Caco-2 (cell line): ENCODE measurements around the gene RAP1GDS1. TPM values are rescaled to one million over a fixed set of nuclear protein-coding genes. Genes with fewer than 3 reads are reported as not detected.
"Not testable (repeated sequence)": the region's sequence is repeated elsewhere in the genome, so short reads cannot be mapped to it uniquely, and the experiment has no call there.

Source experiments
- BruUV-seq: library from RNA; stranded (reverse); fragments of 400-500 nt; replicated peaks from 2 replicates; lab custom pipeline; 2021; lab: Mats Ljungman, UMichigan
- CTCF ChIA-PET: fragments of 300-600 bp; sonication (Branson Sonifier 250); formaldehyde crosslinking; loops from one replicate; lab custom pipeline; 2022; ENCODE audit warnings: antibody characterized with exemption; lab: Charles Lee
- POLR2A ChIA-PET: fragments of 300-600 bp; sonication (Branson Sonifier 250); formaldehyde crosslinking; loops from one replicate; lab custom pipeline; 2022; ENCODE audit warnings: antibody characterized with exemption; lab: Charles Lee
- DNase-seq, 2 experiments: peaks; one replicate each; pipeline versions ENCODE4 v3.0.0 to v3.0.0-alpha.2; 2020 to 2022
- H3K27me3 ChIP-seq: replicated peaks from 2 replicates; pipeline ENCODE4 v1.6.0; 2011; ENCODE audit warnings: low read length; ENCODE audit not compliant: control insufficient read depth, insufficient read depth
- H3K36me3 ChIP-seq: 2 replicates; pipeline ENCODE4 v1.5.1; 2011; ENCODE audit warnings: low read length; ENCODE audit not compliant: control insufficient read depth, insufficient read depth
- H3K4me1 ChIP-seq: fragments of 250-450 bp; sonication (Bioruptor Pico); 2 replicates; pipeline ENCODE4 v1.5.1; 2020; ENCODE audit warnings: mild to moderate bottlenecking
- H3K4me3 ChIP-seq: 2 replicates; pipeline ENCODE4 v1.5.1; 2011; ENCODE audit warnings: low read depth, mild to moderate bottlenecking, control low read depth, low read length
- H3K9me3 ChIP-seq: fragments of 250-450 bp; sonication (Bioruptor Pico); 2 replicates; pipeline ENCODE4 v1.5.1; 2020; ENCODE audit warnings: mild to moderate bottlenecking, moderate library complexity
- H3K27ac Mint-ChIP-seq: one replicate; pipeline ENCODE4 v1.8.0; 2022; ENCODE audit warnings: mixed read lengths; ENCODE audit not compliant: unreplicated experiment
- H3K27me3 Mint-ChIP-seq: one replicate; pipeline ENCODE4 v1.8.0; 2022; ENCODE audit warnings: mixed read lengths; ENCODE audit not compliant: insufficient read depth, unreplicated experiment
- H3K36me3 Mint-ChIP-seq: one replicate; pipeline ENCODE4 v1.8.0; 2022; ENCODE audit warnings: mild to moderate bottlenecking, mixed read lengths; ENCODE audit not compliant: insufficient read depth, unreplicated experiment
- H3K4me1 Mint-ChIP-seq: one replicate; pipeline ENCODE4 v1.8.0; 2022; ENCODE audit warnings: low read depth, mixed read lengths; ENCODE audit not compliant: unreplicated experiment
- H3K4me3 Mint-ChIP-seq: one replicate; pipeline ENCODE4 v1.8.0; 2022; ENCODE audit warnings: mild to moderate bottlenecking, moderate library complexity, mixed read lengths; ENCODE audit not compliant: unreplicated experiment
- H3K9me3 Mint-ChIP-seq: one replicate; pipeline ENCODE4 v1.8.0; 2022; ENCODE audit warnings: mixed read lengths; ENCODE audit not compliant: unreplicated experiment
- CTCF ChIP-seq, 2 experiments: fragments of 200-600 bp in 1 of 2; IDR thresholded peaks; 1 replicate in 1 of 2; 2 replicates in 1 of 2; pipeline versions ENCODE4 v1.5.1 to v1.8.0; 2011 to 2022; ENCODE audit warnings: antibody characterized with exemption in 1 of 2, control low read depth in 1 of 2, inconsistent platforms in 1 of 2, low read depth in 1 of 2, low read length in 1 of 2, mild to moderate bottlenecking in 1 of 2, moderate library complexity in 1 of 2; ENCODE audit not compliant: insufficient read depth in 1 of 2, severe bottlenecking in 1 of 2, unreplicated experiment in 1 of 2
- intact Hi-C: fragments of 100-400 bp; cut with micrococcal nuclease; formaldehyde crosslinking; loops from one replicate; pipeline ENCODE4 v1.10.0; 2022; ENCODE audit not compliant: unreplicated experiment
- total RNA-seq: library from RNA; stranded (reverse); gene quantifications from 2 replicates; pipeline ENCODE4 v1.2.3, GENCODE V29; 2022

The RAP1GDS1 gene
- total RNA-seq, 1 experiment from 2014 or later = 45.5 TPM

DNA sequence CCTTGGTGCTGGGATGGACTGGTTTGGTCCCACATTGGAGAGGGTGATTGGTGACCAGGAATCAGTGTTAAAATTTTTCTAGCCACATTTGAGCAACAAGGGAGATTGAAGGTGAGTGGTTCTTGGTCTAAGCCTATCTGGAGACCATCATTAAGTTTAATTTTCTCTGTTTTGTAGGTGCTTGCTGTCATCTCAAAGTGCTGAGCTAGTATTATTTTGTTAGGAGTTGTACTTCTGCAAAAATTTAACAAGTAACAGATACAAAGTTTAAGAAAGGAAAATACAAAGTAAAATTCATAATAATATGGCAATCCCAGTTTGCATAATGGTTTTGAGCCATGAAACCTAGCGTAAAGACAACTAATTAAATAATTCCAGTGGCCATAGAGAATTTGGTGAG is 66.5 kb downstream of the RAP1GDS1 start:
- H3K4me3 Mint-ChIP-seq = no peak overlapping the region
- H3K27ac Mint-ChIP-seq = no peak overlapping the region
- peaks cover 9% of the 10 kb centered on the region for H3K9me3 Mint-ChIP-seq
- Histone ChIP-seq H3K36me3 (no peaks in the 10 kb centered on the region), H3K27me3 (no peaks in the 10 kb centered on the region), H3K9me3 (no peaks in the 10 kb centered on the region; the same call in 1 of the 2 replicates), H3K4me3 (no peak overlapping the region), H3K4me1 (no peaks in the 10 kb centered on the region)
- CTCF ChIA-PET = no interaction called here
- BruUV-seq = no TSS peak
- no peaks in the 10 kb centered on the region for H3K27me3 Mint-ChIP-seq
- intact Hi-C loops = loop anchor here (5.0 kb wide), 1 partner anchor 65 kb away; the partner anchor contains the start of gene RAP1GDS1
- POLR2A ChIA-PET = no interaction called here
- TF ChIP-seq CTCF (IDR thresholded peaks at IDR 0.05; ENCODE audit: insufficient read depth in 1 of 2, low read depth in 1 of 2, low read length in 1 of 2, severe bottlenecking in 1 of 2, unreplicated experiment in 1 of 2) = no peak
- H3K4me1 Mint-ChIP-seq = no peaks in the 10 kb centered on the region
- peaks cover 6% of the 10 kb centered on the region for H3K36me3 Mint-ChIP-seq
- no peak for DNase-seq

DNA sequence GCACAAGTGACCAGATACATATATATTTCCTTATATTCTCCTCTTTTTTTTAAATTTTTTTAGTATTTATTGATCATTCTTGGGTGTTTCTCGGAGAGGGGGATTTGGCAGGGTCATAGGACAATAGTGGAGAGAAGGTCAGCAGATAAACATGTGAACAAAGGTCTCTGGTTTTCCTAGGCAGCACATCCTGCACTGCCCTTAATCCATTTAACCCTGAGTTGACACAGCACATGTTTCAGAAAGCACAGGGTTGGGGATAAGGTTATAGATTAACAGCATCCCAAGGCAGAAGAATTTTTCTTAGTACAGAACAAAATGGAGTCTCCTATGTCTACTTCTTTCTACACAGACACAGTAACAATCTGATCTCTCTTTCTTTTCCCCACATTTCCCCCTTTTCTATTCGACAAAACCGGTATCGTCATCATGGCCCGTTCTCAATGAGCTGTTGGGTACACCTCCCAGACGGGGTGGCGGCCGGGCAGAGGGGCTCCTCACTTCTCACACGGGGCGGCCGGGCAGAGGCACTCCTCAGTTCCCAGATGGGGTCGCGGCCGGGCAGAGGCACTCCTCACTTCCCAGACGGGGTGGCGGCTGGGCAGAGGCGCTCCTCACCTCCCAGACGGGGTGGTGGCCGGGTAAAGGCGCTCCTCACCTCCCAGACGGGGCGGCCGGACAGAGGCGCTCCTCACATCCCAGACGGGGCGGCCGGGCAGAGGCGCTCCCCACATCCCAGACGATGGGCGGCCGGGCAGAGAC is 68.9 kb downstream of the RAP1GDS1 start:
- H3K27me3 ChIP-seq, H3K4me1 Mint-ChIP-seq, H3K27me3 Mint-ChIP-seq, H3K4me3 ChIP-seq, POLR2A ChIA-PET, DNase-seq, CTCF ChIA-PET, H3K9me3 ChIP-seq, H3K4me1 ChIP-seq, H3K36me3 ChIP-seq, BruUV-seq, H3K4me3 Mint-ChIP-seq, H3K27ac Mint-ChIP-seq: not testable (repeated sequence)
- H3K36me3 Mint-ChIP-seq = peaks cover 12% of the 10 kb centered on the region
- H3K9me3 Mint-ChIP-seq = peaks cover 17% of the 10 kb centered on the region
- intact Hi-C loops = loop anchor here (5.0 kb wide), 1 partner anchor 68 kb away; the partner anchor contains the start of gene RAP1GDS1

DNA sequence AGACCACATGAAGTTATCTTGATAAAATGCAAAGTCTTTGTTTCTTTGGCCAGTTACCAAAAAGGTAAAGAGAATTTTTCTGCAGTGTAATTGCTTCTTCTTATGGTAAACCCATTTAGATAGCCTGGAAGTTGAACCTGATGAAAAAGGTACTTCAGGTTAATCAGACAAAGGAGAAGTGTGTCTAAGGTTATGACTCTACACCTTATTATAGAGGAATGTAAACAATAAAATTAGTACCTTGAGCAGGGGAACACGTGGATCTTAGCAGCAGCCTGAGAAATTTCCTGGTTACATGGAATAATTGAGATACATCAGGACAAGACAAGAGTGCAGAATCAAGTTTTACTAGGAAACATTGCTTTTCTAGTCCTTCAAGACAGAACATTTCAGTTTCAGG is 70.8 kb downstream of the RAP1GDS1 start:
- ChIA-PET POLR2A (no interaction called here), CTCF (no interaction called here)
- no peaks in the 10 kb centered on the region; the same call in 1 of the 2 replicates for H3K9me3 ChIP-seq
- no peak overlapping the region for H3K4me3 ChIP-seq
- Mint-ChIP-seq H3K36me3 (peaks cover 12% of the 10 kb centered on the region), H3K27me3 (no peaks in the 10 kb centered on the region), H3K4me1 (no peaks in the 10 kb centered on the region), H3K27ac (no peak overlapping the region), H3K9me3 (peaks cover 17% of the 10 kb centered on the region), H3K4me3 (no peak overlapping the region)
- BruUV-seq = no TSS peak
- TF ChIP-seq CTCF (IDR thresholded peaks at IDR 0.05; ENCODE audit: insufficient read depth in 1 of 2, low read depth in 1 of 2, low read length in 1 of 2, severe bottlenecking in 1 of 2, unreplicated experiment in 1 of 2) = no peak
- intact Hi-C loops = no loop called here
- no peaks in the 10 kb centered on the region for H3K27me3 ChIP-seq
- no peak for DNase-seq
- H3K4me1 ChIP-seq = no peaks in the 10 kb centered on the region
- no peaks in the 10 kb centered on the region for H3K36me3 ChIP-seq
